A172 (cell line): ENCODE measurements around the gene CDX1. TPM values are rescaled to one million over a fixed set of nuclear protein-coding genes. Genes with fewer than 3 reads are reported as not detected.

Source experiments
- DNase-seq: peaks from one replicate; pipeline ENCODE4 v3.0.0-alpha.2; 2015; ENCODE audit warnings: low spot score
- total RNA-seq: library from RNA; depleted of rRNA; stranded (reverse); fragments of >200 nt; shearing (Covaris generic); gene quantifications from 2 replicates; pipeline ENCODE4 v1.2.3, GENCODE V29; 2014

The CDX1 gene
- total RNA-seq, 1 experiment from 2014 or later = not detected

- no peak for DNase-seq
Measured at GRCh38 chr5:150131461-150131860, 35.1 kb upstream of the CDX1 start.

- peak; percentile 38 for DNase-seq
Measured at GRCh38 chr5:150131978-150132694, 34.4 kb upstream of the CDX1 start.

GRCh38 chr5:150132740-150133139 lies 33.8 kb upstream of the CDX1 start:
- DNase-seq = no peak

GRCh38 chr5:150133581-150134197 lies 32.9 kb upstream of the CDX1 start:
- DNase-seq = no peak

- DNase-seq = no peak
Measured at GRCh38 chr5:150134198-150134588, 32.4 kb upstream of the CDX1 start.

- DNase-seq = no peak
Measured at GRCh38 chr5:150135557-150136304, 30.8 kb upstream of the CDX1 start.

- no peak for DNase-seq
Measured at GRCh38 chr5:150136305-150137167, 30.0 kb upstream of the CDX1 start.

- DNase-seq = peak; percentile 71
Measured at GRCh38 chr5:150137168-150137957, 29.2 kb upstream of the CDX1 start.

- DNase-seq = no peak
Measured at GRCh38 chr5:150137997-150138396, 28.6 kb upstream of the CDX1 start.

- peak; percentile 94 for DNase-seq
Measured at GRCh38 chr5:150138551-150139265, 27.9 kb upstream of the CDX1 start.

GRCh38 chr5:150139334-150139733 lies 27.2 kb upstream of the CDX1 start:
- peak; percentile 85 for DNase-seq

GRCh38 chr5:150140830-150141229 lies 25.7 kb upstream of the CDX1 start:
- DNase-seq = no peak

GRCh38 chr5:150141544-150142184 lies 24.9 kb upstream of the CDX1 start:
- DNase-seq = peak; percentile 70

GRCh38 chr5:150142185-150142958 lies 24.2 kb upstream of the CDX1 start:
- DNase-seq = no peak

GRCh38 chr5:150142959-150143349 lies 23.6 kb upstream of the CDX1 start:
- peak; percentile 96 for DNase-seq

GRCh38 chr5:150143350-150144245 lies 23.0 kb upstream of the CDX1 start:
- DNase-seq = peak; percentile 95

GRCh38 chr5:150144246-150144801 lies 22.3 kb upstream of the CDX1 start:
- peak; percentile 71 for DNase-seq

- DNase-seq = no peak
Measured at GRCh38 chr5:150144879-150145278, 21.7 kb upstream of the CDX1 start.
